A549 (cell line): ENCODE data around the gene CSMD2. TPM values are rescaled to one million over a fixed set of nuclear protein-coding genes. Genes with fewer than 3 reads are reported as not detected.

Experiments used
- ATAC-seq, 2 experiments: fragments of 200-7000 bp in 1 of 2; fragments of >200 bp in 1 of 2; cut with Nextera tagmentation in 1 of 2; cut with Tn5 transposase in 1 of 2; 3 replicates each; pipeline versions ENCODE4 v1.8.0 to v1.9.1; 2018 to 2020; ENCODE audit warnings: mild to moderate bottlenecking in 1 of 2, moderate library complexity in 1 of 2
- CTCF ChIA-PET: fragments of 300-600 bp; sonication (Branson Sonifier 250); formaldehyde crosslinking; extraction: SDS; loops from one replicate; lab custom pipeline; 2021; ENCODE audit warnings: antibody characterized with exemption, inconsistent platforms; lab: Yijun Ruan, JAX
- POLR2A ChIA-PET: fragments of 350-600 bp; formaldehyde crosslinking; extraction: SDS; loops from one replicate; lab custom pipeline; 2021; ENCODE audit warnings: antibody characterized with exemption, inconsistent platforms; lab: Yijun Ruan, JAX
- DNase-seq, 2 experiments: peaks; one replicate each; pipeline versions ENCODE4 v3.0.0 to v3.0.0-alpha.2; 2011 to 2016; ENCODE audit warnings: low read depth in 1 of 2, low spot score in 1 of 2
- FAIRE-seq: peaks from 2 replicates; lab custom pipeline; 2011; peaks lifted over from hg19 to GRCh38; lab: Jason Lieb, UNC
- H3K27ac ChIP-seq, 2 experiments: fragments of >200 bp; sonication (Bioruptor Twin); formaldehyde crosslinking; 3 replicates each; pipeline ENCODE4 v1.5.1; 2016 to 2017
- H3K4me1 ChIP-seq: fragments of >200 bp; sonication (Bioruptor Twin); formaldehyde crosslinking; 3 replicates; pipeline ENCODE4 v1.6.1; 2016
- H3K4me2 ChIP-seq: fragments of >200 bp; sonication (Bioruptor Twin); formaldehyde crosslinking; 3 replicates; pipeline ENCODE4 v1.6.1; 2016
- H3K4me3 ChIP-seq: fragments of >200 bp; sonication (Bioruptor Twin); formaldehyde crosslinking; 3 replicates; pipeline ENCODE4 v1.5.1; 2016
- H3K9me3 ChIP-seq: fragments of >200 bp; sonication (Bioruptor Twin); formaldehyde crosslinking; 3 replicates; pipeline ENCODE4 v1.6.1; 2016
- CHD4 ChIP-seq: fragments of 200-600 bp; sonication (generic); IDR thresholded peaks from 2 replicates; pipeline ENCODE4 v1.6.1; 2016; ENCODE audit warnings: antibody characterized with exemption, mild to moderate bottlenecking, borderline replicate concordance
- EHF ChIP-seq: fragments of 250-450 bp; sonication (Bioruptor Pico); IDR thresholded peaks from 2 replicates; pipeline ENCODE4 v1.5.0; 2020; ENCODE audit warnings: mild to moderate bottlenecking
- EHMT2 ChIP-seq: fragments of 200-600 bp; sonication (generic); IDR thresholded peaks from 2 replicates; pipeline ENCODE4 v1.6.1; 2016; ENCODE audit warnings: antibody characterized with exemption, low read depth, mild to moderate bottlenecking, moderate library complexity
- ELK1 ChIP-seq: fragments of 150-350 bp; IDR thresholded peaks from 2 replicates; pipeline ENCODE4 v1.6.1; 2014; ENCODE audit warnings: low read depth, mild to moderate bottlenecking, low read length
- HDAC2 ChIP-seq: fragments of 200-600 bp; sonication (generic); IDR thresholded peaks from 2 replicates; pipeline ENCODE4 v1.6.1; 2016
- HEYL ChIP-seq: fragments of 250-450 bp; sonication (Bioruptor Pico); IDR thresholded peaks from 2 replicates; pipeline ENCODE4 v1.8.0; 2021; ENCODE audit warnings: mild to moderate bottlenecking, moderate library complexity
- HOXA7 ChIP-seq: fragments of 250-450 bp; sonication (Bioruptor Pico); IDR thresholded peaks from 2 replicates; pipeline ENCODE4 v1.5.0; 2020; ENCODE audit warnings: mild to moderate bottlenecking, moderate library complexity
- HOXB13 ChIP-seq: fragments of 250-450 bp; sonication (Bioruptor Pico); IDR thresholded peaks from 2 replicates; pipeline ENCODE4 v1.5.0; 2020; ENCODE audit warnings: low read depth, mild to moderate bottlenecking, moderate library complexity
- HOXB5 ChIP-seq: fragments of 250-450 bp; sonication (Bioruptor Pico); IDR thresholded peaks from 2 replicates; pipeline ENCODE4 v1.5.0; 2020; ENCODE audit warnings: mild to moderate bottlenecking, moderate library complexity
- KDM1A ChIP-seq: fragments of 200-600 bp; sonication (generic); IDR thresholded peaks from 2 replicates; pipeline ENCODE4 v1.6.1; 2016; ENCODE audit warnings: low read depth, mild to moderate bottlenecking
- KDM5A ChIP-seq: fragments of 200-600 bp; sonication (generic); IDR thresholded peaks from 2 replicates; pipeline ENCODE4 v1.6.1; 2016; ENCODE audit warnings: antibody characterized with exemption, mild to moderate bottlenecking
- NFE2L2 ChIP-seq: fragments of 150-350 bp; conservative IDR thresholded peaks from 2 replicates; pipeline ENCODE4 v1.6.1; 2014; ENCODE audit warnings: low read length
- NPAS2 ChIP-seq: fragments of 250-450 bp; sonication (Bioruptor Pico); IDR thresholded peaks from 2 replicates; pipeline ENCODE4 v1.8.0; 2022; ENCODE audit warnings: mild to moderate bottlenecking, moderate library complexity, borderline replicate concordance
- POLR2AphosphoS2 ChIP-seq: conservative IDR thresholded peaks from 2 replicates; pipeline ENCODE4 v1.6.1; 2012; ENCODE audit warnings: low read length, improper control_type of control experiment, inconsistent platforms
- RCOR1 ChIP-seq: fragments of 150-350 bp; IDR thresholded peaks from 2 replicates; pipeline ENCODE4 v1.6.1; 2014; ENCODE audit warnings: antibody characterized with exemption, low read length, low read depth
- RNF2 ChIP-seq: fragments of 200-600 bp; sonication (generic); IDR thresholded peaks from 2 replicates; pipeline ENCODE4 v1.6.1; 2016; ENCODE audit warnings: low read depth, mild to moderate bottlenecking, antibody characterized with exemption, moderate library complexity, borderline replicate concordance
- USF2 ChIP-seq: fragments of 450-650 bp; IDR thresholded peaks from 2 replicates; pipeline ENCODE4 v1.6.1; 2014; ENCODE audit warnings: antibody characterized with exemption
- ZC3H11A ChIP-seq: fragments of 450-650 bp; IDR thresholded peaks from 2 replicates; pipeline ENCODE4 v1.6.1; 2014; ENCODE audit warnings: antibody characterized with exemption, mild to moderate bottlenecking
- ZFP36 ChIP-seq: fragments of 450-650 bp; IDR thresholded peaks from 2 replicates; pipeline ENCODE4 v1.6.1; 2014; ENCODE audit warnings: borderline replicate concordance; ENCODE audit not compliant: partially characterized antibody
- ZSCAN20 ChIP-seq: fragments of 250-450 bp; sonication (Bioruptor Pico); IDR thresholded peaks from 2 replicates; pipeline ENCODE4 v1.8.0; 2022; ENCODE audit warnings: mild to moderate bottlenecking, moderate library complexity
- WGBS: methylation state at CpG from one replicate; pipeline ENCODE4 v1.1.6; 2017; ENCODE audit errors: missing lambda C conversion rate; 5-methylcytosine and 5-hydroxymethylcytosine counted together
- polyA plus RNA-seq, 4 experiments: library from polyadenylated mRNA; depleted of rRNA in 3 of 4; stranded (reverse); fragments of >200 nt; fragmentation: RNase III in 1 of 4; extraction: RNeasy Plus Mini Kit Qiagen cat#74134 plus additional on column Dnase treatment in 1 of 4; gene quantifications; 2 replicates in 3 of 4; 3 replicates in 1 of 4; pipeline ENCODE4 v1.2.3, GENCODE V29; 2011 to 2017
- TF ChIP-seq, protein P1 (sequence below): fragments of >200 bp; sonication (Bioruptor Twin); formaldehyde crosslinking; IDR thresholded peaks from 3 replicates; pipeline ENCODE4 v1.5.1; 2016
- TF ChIP-seq, protein P2 (sequence below): IDR thresholded peaks from 2 replicates; pipeline ENCODE4 v1.6.1; 2012
- TF ChIP-seq, protein P3 (sequence below): fragments of 200-600 bp; sonication (generic); IDR thresholded peaks from 2 replicates; pipeline ENCODE4 v1.6.1; 2016; ENCODE audit warnings: antibody characterized with exemption, mild to moderate bottlenecking, moderate library complexity

The CSMD2 gene
- polyA plus RNA-seq, 2 of the 4 experiments (the other 2 are of a cell fraction), result not detected

DNA sequence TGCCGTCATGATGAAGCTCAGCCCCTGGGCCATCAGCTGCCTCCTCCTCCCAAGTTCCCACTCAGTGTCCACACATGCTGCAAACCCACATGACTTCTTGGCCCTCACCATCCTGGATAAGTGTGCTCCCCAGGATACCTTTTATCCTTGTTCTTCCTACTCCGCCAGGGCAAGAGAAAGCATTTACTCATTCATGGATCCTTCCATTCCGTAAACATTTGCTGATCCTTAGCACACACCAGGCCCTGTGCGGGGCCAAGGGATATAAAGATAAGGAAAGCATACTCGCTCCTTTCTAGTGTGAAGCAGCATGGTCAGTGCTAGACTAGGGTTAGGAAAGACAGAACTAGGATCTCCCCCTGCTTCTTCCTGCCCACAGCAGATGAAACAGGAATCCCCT is 423.3 kb downstream of the CSMD2 start:
- FAIRE-seq, result no peak

GRCh38 chr1:33740040-33740744 is 424.8 kb downstream of the CSMD2 start:
- ChIA-PET CTCF (no interaction called here), POLR2A (no interaction called here)
- DNase-seq (no peak), FAIRE-seq (no peak), ATAC-seq (no peak)
- H3K4me1 ChIP-seq, result no peaks in the 10 kb centered on the region
- WGBS, result 24% methylated on average over 7 of the region's 8 CpGs
- TF ChIP-seq ZFP36 (no peak), RNF2 (no peak), NPAS2 (no peak), USF2 (no peak), POLR2AphosphoS2 (no peak), CHD4 (no peak)
- TF ChIP-seq, protein P1, sequence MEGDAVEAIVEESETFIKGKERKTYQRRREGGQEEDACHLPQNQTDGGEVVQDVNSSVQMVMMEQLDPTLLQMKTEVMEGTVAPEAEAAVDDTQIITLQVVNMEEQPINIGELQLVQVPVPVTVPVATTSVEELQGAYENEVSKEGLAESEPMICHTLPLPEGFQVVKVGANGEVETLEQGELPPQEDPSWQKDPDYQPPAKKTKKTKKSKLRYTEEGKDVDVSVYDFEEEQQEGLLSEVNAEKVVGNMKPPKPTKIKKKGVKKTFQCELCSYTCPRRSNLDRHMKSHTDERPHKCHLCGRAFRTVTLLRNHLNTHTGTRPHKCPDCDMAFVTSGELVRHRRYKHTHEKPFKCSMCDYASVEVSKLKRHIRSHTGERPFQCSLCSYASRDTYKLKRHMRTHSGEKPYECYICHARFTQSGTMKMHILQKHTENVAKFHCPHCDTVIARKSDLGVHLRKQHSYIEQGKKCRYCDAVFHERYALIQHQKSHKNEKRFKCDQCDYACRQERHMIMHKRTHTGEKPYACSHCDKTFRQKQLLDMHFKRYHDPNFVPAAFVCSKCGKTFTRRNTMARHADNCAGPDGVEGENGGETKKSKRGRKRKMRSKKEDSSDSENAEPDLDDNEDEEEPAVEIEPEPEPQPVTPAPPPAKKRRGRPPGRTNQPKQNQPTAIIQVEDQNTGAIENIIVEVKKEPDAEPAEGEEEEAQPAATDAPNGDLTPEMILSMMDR, result no peak
- H3K27ac ChIP-seq, result no peak overlapping the region
- H3K4me2 ChIP-seq, result no peak overlapping the region
- H3K9me3 ChIP-seq, result no peaks in the 10 kb centered on the region
- no peak overlapping the region for H3K4me3 ChIP-seq

More for the DNA sequence above, 423.3 kb downstream of the CSMD2 start:
- no peak for ATAC-seq
- Histone ChIP-seq H3K27ac (no peak overlapping the region), H3K9me3 (no peaks in the 10 kb centered on the region), H3K4me2 (no peak overlapping the region), H3K4me1 (no peaks in the 10 kb centered on the region), H3K4me3 (no peak overlapping the region)
- ChIA-PET POLR2A (no interaction called here), CTCF (no interaction called here)
- no peak for TF ChIP-seq ELK1
- TF ChIP-seq, protein P1, result no peak
- no peak for TF ChIP-seq HDAC2
- no peak for TF ChIP-seq EHF (CRISPR knock-in tag)
- TF ChIP-seq EHMT2, result no peak
- TF ChIP-seq ZSCAN20 (CRISPR knock-in tag), result no peak
- TF ChIP-seq KDM1A, result no peak
- TF ChIP-seq HOXB13 (CRISPR knock-in tag), result no peak
- no peak for TF ChIP-seq RCOR1
- TF ChIP-seq HOXA7 (CRISPR knock-in tag), result no peak
- no peak for TF ChIP-seq HOXB5 (CRISPR knock-in tag)
- no peak for TF ChIP-seq HEYL (CRISPR knock-in tag)
- no peak for TF ChIP-seq NFE2L2
- no peak for TF ChIP-seq NPAS2
- TF ChIP-seq, protein P2, sequence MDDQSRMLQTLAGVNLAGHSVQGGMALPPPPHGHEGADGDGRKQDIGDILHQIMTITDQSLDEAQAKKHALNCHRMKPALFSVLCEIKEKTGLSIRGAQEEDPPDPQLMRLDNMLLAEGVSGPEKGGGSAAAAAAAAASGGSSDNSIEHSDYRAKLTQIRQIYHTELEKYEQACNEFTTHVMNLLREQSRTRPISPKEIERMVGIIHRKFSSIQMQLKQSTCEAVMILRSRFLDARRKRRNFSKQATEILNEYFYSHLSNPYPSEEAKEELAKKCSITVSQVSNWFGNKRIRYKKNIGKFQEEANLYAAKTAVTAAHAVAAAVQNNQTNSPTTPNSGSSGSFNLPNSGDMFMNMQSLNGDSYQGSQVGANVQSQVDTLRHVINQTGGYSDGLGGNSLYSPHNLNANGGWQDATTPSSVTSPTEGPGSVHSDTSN, result no peak
- TF ChIP-seq, protein P3, sequence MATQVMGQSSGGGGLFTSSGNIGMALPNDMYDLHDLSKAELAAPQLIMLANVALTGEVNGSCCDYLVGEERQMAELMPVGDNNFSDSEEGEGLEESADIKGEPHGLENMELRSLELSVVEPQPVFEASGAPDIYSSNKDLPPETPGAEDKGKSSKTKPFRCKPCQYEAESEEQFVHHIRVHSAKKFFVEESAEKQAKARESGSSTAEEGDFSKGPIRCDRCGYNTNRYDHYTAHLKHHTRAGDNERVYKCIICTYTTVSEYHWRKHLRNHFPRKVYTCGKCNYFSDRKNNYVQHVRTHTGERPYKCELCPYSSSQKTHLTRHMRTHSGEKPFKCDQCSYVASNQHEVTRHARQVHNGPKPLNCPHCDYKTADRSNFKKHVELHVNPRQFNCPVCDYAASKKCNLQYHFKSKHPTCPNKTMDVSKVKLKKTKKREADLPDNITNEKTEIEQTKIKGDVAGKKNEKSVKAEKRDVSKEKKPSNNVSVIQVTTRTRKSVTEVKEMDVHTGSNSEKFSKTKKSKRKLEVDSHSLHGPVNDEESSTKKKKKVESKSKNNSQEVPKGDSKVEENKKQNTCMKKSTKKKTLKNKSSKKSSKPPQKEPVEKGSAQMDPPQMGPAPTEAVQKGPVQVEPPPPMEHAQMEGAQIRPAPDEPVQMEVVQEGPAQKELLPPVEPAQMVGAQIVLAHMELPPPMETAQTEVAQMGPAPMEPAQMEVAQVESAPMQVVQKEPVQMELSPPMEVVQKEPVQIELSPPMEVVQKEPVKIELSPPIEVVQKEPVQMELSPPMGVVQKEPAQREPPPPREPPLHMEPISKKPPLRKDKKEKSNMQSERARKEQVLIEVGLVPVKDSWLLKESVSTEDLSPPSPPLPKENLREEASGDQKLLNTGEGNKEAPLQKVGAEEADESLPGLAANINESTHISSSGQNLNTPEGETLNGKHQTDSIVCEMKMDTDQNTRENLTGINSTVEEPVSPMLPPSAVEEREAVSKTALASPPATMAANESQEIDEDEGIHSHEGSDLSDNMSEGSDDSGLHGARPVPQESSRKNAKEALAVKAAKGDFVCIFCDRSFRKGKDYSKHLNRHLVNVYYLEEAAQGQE, result no peak
- TF ChIP-seq ZFP36, result no peak
- no peak for TF ChIP-seq KDM5A
- TF ChIP-seq ZC3H11A, result no peak
- WGBS, result 35% methylated on average over 5 of the region's 5 CpGs
- no peak for DNase-seq
